Measurements from ENCODE around the gene TRPT1. TPM values are rescaled to one million over a fixed set of nuclear protein-coding genes. Genes with fewer than 3 reads are reported as not detected.

TRPT1 gene
- total and polyA plus RNA-seq, 2 of the 4 experiments (the other 2 are of a cell fraction): 63.2 to 81.9 TPM

DNA sequence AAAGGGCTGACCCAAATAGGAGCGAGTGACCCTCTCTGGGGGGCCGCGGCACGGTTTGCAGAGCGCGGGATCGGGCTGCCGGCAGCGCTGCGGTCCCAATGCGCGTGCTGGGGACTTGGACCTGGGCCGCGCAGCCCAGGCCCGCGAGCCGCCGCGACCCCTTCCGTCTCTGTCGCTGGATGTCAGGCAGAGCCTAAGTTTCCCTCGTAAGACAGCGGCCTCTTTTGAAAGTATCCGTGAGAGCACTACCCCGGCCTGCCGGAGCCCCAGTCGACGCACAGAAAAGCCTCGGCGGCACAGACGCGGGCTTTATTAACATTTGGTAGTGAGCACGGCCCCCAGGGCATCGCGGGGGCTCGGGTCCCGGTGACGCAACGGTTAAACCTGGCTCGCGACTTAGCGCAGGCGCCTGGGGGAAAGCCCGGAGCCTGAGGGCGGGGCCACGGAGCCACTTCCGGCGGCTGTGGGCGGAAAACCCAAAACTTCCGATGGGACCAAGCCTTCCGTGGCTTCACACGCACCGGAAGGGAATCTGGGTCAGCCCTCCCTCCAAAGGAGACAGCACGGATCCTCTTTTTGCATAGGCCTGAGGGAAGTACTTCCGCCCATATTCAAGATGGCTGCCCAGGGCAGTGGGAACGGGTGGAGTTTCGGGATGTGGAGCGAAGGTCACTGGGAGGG, 43.7 kb upstream of the TRPT1 start:
- Histone ChIP-seq H3K23ac (ENCODE audit: low read depth, low read length) (peak overlapping the region; percentile 74), H3K4me1 (ENCODE audit: control insufficient read depth, insufficient read depth, low read length) (peaks cover 11% of the 10 kb centered on the region), H2BK20ac (ENCODE audit: low read depth, low read length) (no peak overlapping the region), H2BK15ac (ENCODE audit: low read depth, low read length) (no peak overlapping the region), H3K36me3 (ENCODE audit: control insufficient read depth, insufficient read depth, low read length) (peaks cover 10% of the 10 kb centered on the region; the same call in 1 of the 2 replicates), H4K8ac (ENCODE audit: low read depth in 2 of 2, low read length in 2 of 2) (peak overlapping the region; percentile 87 to 96), H2BK5ac (ENCODE audit: low read depth, low read length, poor library complexity, severe bottlenecking) (peak overlapping the region; percentile 90), H2AK9ac (replicated peaks; ENCODE audit: low read depth, low read length, poor library complexity) (peak overlapping the region; percentile 98), H3K18ac (ENCODE audit: low read depth, low read length) (no peak overlapping the region; the same call in 1 of the 2 replicates), H3K27ac (ENCODE audit: insufficient read depth, low read length) (peak overlapping the region; percentile 86), H2AFZ (replicated peaks; ENCODE audit: low read length, poor library complexity) (peak overlapping the region; percentile 96), H3K9me1 (ENCODE audit: insufficient read depth, low read length) (peaks cover 5% of the 10 kb centered on the region; the same call in 1 of the 2 replicates), H3K4me3 (ENCODE audit: insufficient read depth, low read depth, low read length) (peak overlapping the region; percentile 56), H4K91ac (ENCODE audit: insufficient read depth, low read depth, low read length) (peak overlapping the region; percentile 95), H2BK120ac (ENCODE audit: low read depth, low read length) (peak overlapping the region; percentile 22), H4K20me1 (ENCODE audit: insufficient read depth, low read length) (no peaks in the 10 kb centered on the region; the same call in 1 of the 2 replicates), H2AK5ac (ENCODE audit: low read depth, low read length) (peak overlapping the region; percentile 44), H3K9ac (ENCODE audit: low read depth, low read length) (peak overlapping the region; percentile 79), H3K56ac (ENCODE audit: extremely low read depth, insufficient read depth, low read length) (peak overlapping the region; percentile 72; the same call in 1 of the 2 replicates), H3K9me3 (ENCODE audit: control insufficient read depth, insufficient read depth, low read length) (no peaks in the 10 kb centered on the region), H3K14ac (replicated peaks; ENCODE audit: low read depth, low read length) (peak overlapping the region; percentile 62), H3K27me3 (ENCODE audit: control insufficient read depth, insufficient read depth, low read length) (no peaks in the 10 kb centered on the region), H3K4ac (ENCODE audit: low read depth, low read length) (peak overlapping the region; percentile 91), H3K79me1 (ENCODE audit: low read depth in 1 of 2, low read length in 2 of 2) (peaks cover 9 to 33% of the 10 kb centered on the region in 2 experiments), H3K4me2 (ENCODE audit: low read depth, low read length) (peak overlapping the region; percentile 73), H4K5ac (ENCODE audit: low read depth, low read length) (peak overlapping the region; percentile 51)
- WGBS, 2 experiments (ENCODE audit: extremely low coverage in 2 of 2, insufficient read length in 1 of 2): 0% methylated on average over 53 of the region's 58 CpGs; no CpG with 5 or more reads in 1 of the 2 experiments
- intact Hi-C loops (cut with micrococcal nuclease): loop anchor here (1.0 kb wide), 2 partner anchors 36 to 39 kb away; partner anchors contain the start of genes DNAJC4 and ESRRA
- DNase-seq (peak; percentile 100), ATAC-seq (ENCODE audit: low read depth) (peak; percentile 85)
- dilution Hi-C loops (cut with HindIII; ENCODE audit: low sequenced_read_pairs, unreplicated experiment): no loop called here
- ChIA-PET CTCF (interaction anchor here (0.7 to 1.5 kb wide), 3 partner anchors 8 to 65 kb away, joined by 3 to 4 read pairs (median 3); no protein-coding TSS in a partner anchor), POLR2A (ENCODE audit: unreplicated experiment) (interaction anchor here (0.6 to 0.7 kb wide), 2 partner anchors 23 to 48 kb away, joined by 3 read pairs; partner anchors contain the start of genes PPP1R14B, PRDX5 and TRMT112)
- TF ChIP-seq CHD1 (IDR thresholded peaks at IDR 0.05; ENCODE audit: low read depth, low read length): no peak
- peak; percentile 96 for TF ChIP-seq CEBPB (IDR thresholded peaks at IDR 0.05; ENCODE audit: low read depth, low read length)
- TF ChIP-seq, protein P1, sequence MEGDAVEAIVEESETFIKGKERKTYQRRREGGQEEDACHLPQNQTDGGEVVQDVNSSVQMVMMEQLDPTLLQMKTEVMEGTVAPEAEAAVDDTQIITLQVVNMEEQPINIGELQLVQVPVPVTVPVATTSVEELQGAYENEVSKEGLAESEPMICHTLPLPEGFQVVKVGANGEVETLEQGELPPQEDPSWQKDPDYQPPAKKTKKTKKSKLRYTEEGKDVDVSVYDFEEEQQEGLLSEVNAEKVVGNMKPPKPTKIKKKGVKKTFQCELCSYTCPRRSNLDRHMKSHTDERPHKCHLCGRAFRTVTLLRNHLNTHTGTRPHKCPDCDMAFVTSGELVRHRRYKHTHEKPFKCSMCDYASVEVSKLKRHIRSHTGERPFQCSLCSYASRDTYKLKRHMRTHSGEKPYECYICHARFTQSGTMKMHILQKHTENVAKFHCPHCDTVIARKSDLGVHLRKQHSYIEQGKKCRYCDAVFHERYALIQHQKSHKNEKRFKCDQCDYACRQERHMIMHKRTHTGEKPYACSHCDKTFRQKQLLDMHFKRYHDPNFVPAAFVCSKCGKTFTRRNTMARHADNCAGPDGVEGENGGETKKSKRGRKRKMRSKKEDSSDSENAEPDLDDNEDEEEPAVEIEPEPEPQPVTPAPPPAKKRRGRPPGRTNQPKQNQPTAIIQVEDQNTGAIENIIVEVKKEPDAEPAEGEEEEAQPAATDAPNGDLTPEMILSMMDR (conservative IDR thresholded peaks at IDR 0.05; ENCODE audit: low read depth, low read length): peak; percentile 17; the same call in 1 of the 2 replicates
- TF ChIP-seq MAFK (IDR thresholded peaks at IDR 0.05; ENCODE audit: low read depth, low read length): no peak
- TF ChIP-seq USF2 (IDR thresholded peaks at IDR 0.05; ENCODE audit: low read depth, low read length): no peak
- TF ChIP-seq BHLHE40 (IDR thresholded peaks at IDR 0.05; ENCODE audit: low read depth, low read length): 0 out of 2 replicates have a peak, but pooled peaks have one; percentile 18
- TF ChIP-seq ELK1 (IDR thresholded peaks at IDR 0.05; ENCODE audit: borderline replicate concordance, low read depth, low read length): peak; percentile 53; the same call in 1 of the 2 replicates
- peak; percentile 26; the same call in 1 of the 2 replicates for TF ChIP-seq MXI1 (IDR thresholded peaks at IDR 0.05; ENCODE audit: borderline replicate concordance, low read depth, low read length)
- TF ChIP-seq RCOR1 (IDR thresholded peaks at IDR 0.05; ENCODE audit: insufficient replicate concordance, low read length): peak; percentile 10
- no peak; the same call in 1 of the 2 replicates for TF ChIP-seq RAD21 (IDR thresholded peaks at IDR 0.05; ENCODE audit: low read length)
- peak; percentile 97 for TF ChIP-seq MAZ (IDR thresholded peaks at IDR 0.05; ENCODE audit: borderline replicate concordance, low read depth, low read length)
- peak; percentile 73 for TF ChIP-seq POLR2A (IDR thresholded peaks at IDR 0.05; ENCODE audit: low read depth, low read length)
- in situ Hi-C loops (cut with MboI; ENCODE audit: low sequenced_read_pairs): no loop called here
- BruUV-seq (replicated peaks): no TSS peak

All from IMR-90 (cell line).